Posterior cingulate gyrus (tissue), 11 donors: ENCODE data around the gene ZNF474.

Experiments
- DNase-seq, 10 donors: peaks; one replicate each; pipeline versions ENCODE4 v3.0.0 to v3.0.0-alpha.2; 2020 to 2021; ENCODE audit warnings: mixed read lengths in 3 of 10
- intact Hi-C: fragments of 100-400 bp; cut with DNase I; formaldehyde crosslinking; loops from one replicate; pipeline ENCODE4 v1.15.1; 2023

Gene ZNF474

DNA sequence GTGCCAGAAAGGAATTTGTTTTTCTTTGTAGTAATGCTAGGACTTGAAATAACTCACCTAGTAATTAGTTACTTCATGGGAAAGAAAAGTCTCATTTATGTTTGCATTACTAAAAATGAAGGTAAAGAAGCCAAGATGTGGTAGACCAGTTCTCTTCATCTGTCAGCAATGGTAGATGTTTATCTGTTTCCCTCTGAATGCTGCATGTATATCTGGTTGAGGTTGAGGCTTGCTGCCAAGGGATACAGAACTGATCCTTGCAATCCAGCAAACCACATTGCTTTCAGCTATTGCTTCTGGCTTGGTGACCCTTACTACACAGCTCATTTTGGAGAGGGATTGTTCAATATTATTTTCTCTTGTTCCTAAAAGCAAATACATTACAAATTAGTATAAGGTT lies 73.6 kb downstream of the ZNF474 start:
- intact Hi-C loops: no loop called here

More for the DNA sequence above, 73.6 kb downstream of the ZNF474 start:
- DNase-seq: no peak
